ENCODE data around the gene MRPL12.

Gene MRPL12

DNA sequence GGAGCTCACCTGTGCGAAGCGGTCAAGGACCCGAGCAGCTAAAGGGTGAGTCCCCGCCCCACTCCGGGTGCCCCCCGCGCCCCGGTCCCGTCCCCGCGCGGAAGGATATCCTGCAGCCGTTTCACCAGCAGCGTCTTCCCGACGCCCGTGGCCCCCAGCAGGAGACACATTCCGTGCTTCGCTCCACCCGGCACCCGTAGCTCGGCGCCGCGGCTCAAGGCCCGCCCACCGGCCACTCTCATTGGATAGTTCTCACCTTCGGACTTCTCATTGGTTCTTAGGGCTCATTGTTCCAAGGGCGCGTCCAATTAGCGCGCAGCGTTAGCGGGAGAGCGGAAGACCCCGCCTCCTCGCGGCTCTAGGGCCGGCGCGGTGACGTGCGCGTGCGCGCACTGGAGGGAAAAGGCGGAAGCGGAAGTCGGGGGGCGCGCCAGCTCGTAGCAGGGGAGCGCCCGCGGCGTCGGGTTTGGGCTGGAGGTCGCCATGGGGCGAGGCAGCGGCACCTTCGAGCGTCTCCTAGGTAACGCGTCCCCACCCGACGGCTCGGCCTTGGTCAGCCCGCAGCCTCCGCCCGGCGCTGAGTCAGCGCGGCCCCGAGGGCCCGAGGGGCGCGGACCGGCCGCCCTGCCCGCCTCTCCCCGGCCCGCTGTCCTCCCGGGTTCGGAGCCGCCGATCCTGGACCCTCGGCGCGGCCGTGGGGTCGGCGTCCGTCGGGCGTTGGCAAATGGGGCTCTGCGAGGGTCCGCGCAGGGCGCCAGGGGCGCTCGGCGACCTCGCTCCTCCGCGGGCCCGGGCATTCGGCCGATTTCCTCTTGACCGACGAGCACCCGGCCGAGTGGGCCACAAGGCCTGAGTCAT lies 19.4 kb upstream of the MRPL12 start, which contains the start of the genes ARL16 and HGS:
TSS of gene ARL16 (minus strand) at position 214 of the 858 bp plus-strand sequence. CDS start at position 170, 44 bp downstream.
TSS of gene HGS (plus strand) at position 428 of the 858 bp plus-strand sequence. CDS start at position 484, 56 bp downstream.
- POLR2A ChIA-PET = interaction anchor here (0.5 to 6.6 kb wide), 35 partner anchors 9 to 461 kb away, joined by 3 to 109 read pairs (median 4); partner anchors contain the start of genes ACTG1, CCDC137, CEP131 and DCXR
- CTCF ChIA-PET = interaction anchor here (0.6 to 2.2 kb wide), 7 partner anchors 8 to 346 kb away, joined by 3 to 9 read pairs (median 5); no protein-coding TSS in a partner anchor
- peaks cover 6 to 55% of the 10 kb centered on the region in 2 experiments; a peak in 2 of 3 replicates for H3K36me3 ChIP-seq (ENCODE audit: control insufficient read depth in 2 of 2, insufficient read depth in 1 of 2, low read length in 2 of 2)
- peaks cover 4% of the 10 kb centered on the region for H3K4me1 ChIP-seq (ENCODE audit: control insufficient read depth, insufficient read depth, low read length)
- peak within 1 kb of the TSS; percentile 92 for H3K4me3 ChIP-seq (ENCODE audit: low read depth, low read length)
- peak within 1 kb of the TSS; percentile 82 for H3K27ac ChIP-seq (ENCODE audit: extremely low read depth, low read depth, low read length)
- no peaks in the 10 kb centered on the region for H3K9me3 ChIP-seq (ENCODE audit: control insufficient read depth, insufficient read depth, low read depth, low read length)
- TF ChIP-seq ZNF423 (tag by site-specific recombination; IDR thresholded peaks at IDR 0.05) = no peak
- TF ChIP-seq, protein P1, sequence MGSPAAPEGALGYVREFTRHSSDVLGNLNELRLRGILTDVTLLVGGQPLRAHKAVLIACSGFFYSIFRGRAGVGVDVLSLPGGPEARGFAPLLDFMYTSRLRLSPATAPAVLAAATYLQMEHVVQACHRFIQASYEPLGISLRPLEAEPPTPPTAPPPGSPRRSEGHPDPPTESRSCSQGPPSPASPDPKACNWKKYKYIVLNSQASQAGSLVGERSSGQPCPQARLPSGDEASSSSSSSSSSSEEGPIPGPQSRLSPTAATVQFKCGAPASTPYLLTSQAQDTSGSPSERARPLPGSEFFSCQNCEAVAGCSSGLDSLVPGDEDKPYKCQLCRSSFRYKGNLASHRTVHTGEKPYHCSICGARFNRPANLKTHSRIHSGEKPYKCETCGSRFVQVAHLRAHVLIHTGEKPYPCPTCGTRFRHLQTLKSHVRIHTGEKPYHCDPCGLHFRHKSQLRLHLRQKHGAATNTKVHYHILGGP (tag by site-specific recombination; IDR thresholded peaks at IDR 0.05) = no peak
- no peak for TF ChIP-seq ZNF510 (tag by site-specific recombination; IDR thresholded peaks at IDR 0.05; ENCODE audit: insufficient replicate concordance)
- no peak for TF ChIP-seq ZNF311 (tag by site-specific recombination; IDR thresholded peaks at IDR 0.05; ENCODE audit: borderline replicate concordance)
- TF ChIP-seq, protein P2, sequence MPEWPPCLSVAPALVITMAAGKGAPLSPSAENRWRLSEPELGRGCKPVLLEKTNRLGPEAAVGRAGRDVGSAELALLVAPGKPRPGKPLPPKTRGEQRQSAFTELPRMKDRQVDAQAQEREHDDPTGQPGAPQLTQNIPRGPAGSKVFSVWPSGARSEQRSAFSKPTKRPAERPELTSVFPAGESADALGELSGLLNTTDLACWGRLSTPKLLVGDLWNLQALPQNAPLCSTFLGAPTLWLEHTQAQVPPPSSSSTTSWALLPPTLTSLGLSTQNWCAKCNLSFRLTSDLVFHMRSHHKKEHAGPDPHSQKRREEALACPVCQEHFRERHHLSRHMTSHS (tag by site-specific recombination; IDR thresholded peaks at IDR 0.05) = no peak
- peak; percentile 83 for TF ChIP-seq KLF10 (tag by site-specific recombination; IDR thresholded peaks at IDR 0.05)
- TF ChIP-seq HOXA7 (CRISPR knock-in tag; IDR thresholded peaks at IDR 0.05; ENCODE audit: borderline replicate concordance) = no peak
- TF ChIP-seq YY2 (tag by site-specific recombination; IDR thresholded peaks at IDR 0.05) = 0 out of 2 replicates have a peak, but pooled peaks have one; percentile 20
- TF ChIP-seq ZNF248 (tag by site-specific recombination; IDR thresholded peaks at IDR 0.05) = no peak
- no peak for TF ChIP-seq ZNF175 (tag by site-specific recombination; IDR thresholded peaks at IDR 0.05)
- no peak for TF ChIP-seq ZNF211 (tag by site-specific recombination; IDR thresholded peaks at IDR 0.05; ENCODE audit: low read depth)
- no peak for TF ChIP-seq PRDM1 (tag by site-specific recombination; IDR thresholded peaks at IDR 0.05)
- no peak for TF ChIP-seq ZNF585B (tag by site-specific recombination; IDR thresholded peaks at IDR 0.05)
- TF ChIP-seq ZBTB20 (tag by site-specific recombination; IDR thresholded peaks at IDR 0.05) = peak; percentile 19; the same call in 1 of the 2 replicates
- TF ChIP-seq ZXDB (tag by site-specific recombination; IDR thresholded peaks at IDR 0.05) = peak; percentile 73
- no peak for TF ChIP-seq ZNF350 (tag by site-specific recombination; IDR thresholded peaks at IDR 0.05)
- no peak for TF ChIP-seq ZSCAN16 (tag by site-specific recombination; IDR thresholded peaks at IDR 0.05)
- no peak for TF ChIP-seq TRIM28 (IDR thresholded peaks at IDR 0.05; ENCODE audit: borderline replicate concordance, low read length)
- TF ChIP-seq ZNF157 (tag by site-specific recombination; IDR thresholded peaks at IDR 0.05) = no peak
- peak; percentile 75; the same call in 1 of the 2 replicates for TF ChIP-seq ZNF660 (tag by site-specific recombination; IDR thresholded peaks at IDR 0.05)
- peak; percentile 54; the same call in 1 of the 2 replicates for TF ChIP-seq ZNF677 (tag by site-specific recombination; IDR thresholded peaks at IDR 0.05)
- no peak for TF ChIP-seq ZNF514 (tag by site-specific recombination; IDR thresholded peaks at IDR 0.05)
- peak; percentile 78; the same call in 1 of the 2 replicates for TF ChIP-seq KLF9 (tag by site-specific recombination; IDR thresholded peaks at IDR 0.05; ENCODE audit: low read depth)
- TF ChIP-seq HOXC10 (CRISPR knock-in tag; IDR thresholded peaks at IDR 0.05) = no peak
- TF ChIP-seq KLF8 (tag by site-specific recombination; IDR thresholded peaks at IDR 0.05) = peak; percentile 82; the same call in 1 of the 2 replicates
- no peak for TF ChIP-seq ZNF138 (tag by site-specific recombination; IDR thresholded peaks at IDR 0.05; ENCODE audit: borderline replicate concordance)
- TF ChIP-seq, protein P3, sequence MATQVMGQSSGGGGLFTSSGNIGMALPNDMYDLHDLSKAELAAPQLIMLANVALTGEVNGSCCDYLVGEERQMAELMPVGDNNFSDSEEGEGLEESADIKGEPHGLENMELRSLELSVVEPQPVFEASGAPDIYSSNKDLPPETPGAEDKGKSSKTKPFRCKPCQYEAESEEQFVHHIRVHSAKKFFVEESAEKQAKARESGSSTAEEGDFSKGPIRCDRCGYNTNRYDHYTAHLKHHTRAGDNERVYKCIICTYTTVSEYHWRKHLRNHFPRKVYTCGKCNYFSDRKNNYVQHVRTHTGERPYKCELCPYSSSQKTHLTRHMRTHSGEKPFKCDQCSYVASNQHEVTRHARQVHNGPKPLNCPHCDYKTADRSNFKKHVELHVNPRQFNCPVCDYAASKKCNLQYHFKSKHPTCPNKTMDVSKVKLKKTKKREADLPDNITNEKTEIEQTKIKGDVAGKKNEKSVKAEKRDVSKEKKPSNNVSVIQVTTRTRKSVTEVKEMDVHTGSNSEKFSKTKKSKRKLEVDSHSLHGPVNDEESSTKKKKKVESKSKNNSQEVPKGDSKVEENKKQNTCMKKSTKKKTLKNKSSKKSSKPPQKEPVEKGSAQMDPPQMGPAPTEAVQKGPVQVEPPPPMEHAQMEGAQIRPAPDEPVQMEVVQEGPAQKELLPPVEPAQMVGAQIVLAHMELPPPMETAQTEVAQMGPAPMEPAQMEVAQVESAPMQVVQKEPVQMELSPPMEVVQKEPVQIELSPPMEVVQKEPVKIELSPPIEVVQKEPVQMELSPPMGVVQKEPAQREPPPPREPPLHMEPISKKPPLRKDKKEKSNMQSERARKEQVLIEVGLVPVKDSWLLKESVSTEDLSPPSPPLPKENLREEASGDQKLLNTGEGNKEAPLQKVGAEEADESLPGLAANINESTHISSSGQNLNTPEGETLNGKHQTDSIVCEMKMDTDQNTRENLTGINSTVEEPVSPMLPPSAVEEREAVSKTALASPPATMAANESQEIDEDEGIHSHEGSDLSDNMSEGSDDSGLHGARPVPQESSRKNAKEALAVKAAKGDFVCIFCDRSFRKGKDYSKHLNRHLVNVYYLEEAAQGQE (tag by site-specific recombination; IDR thresholded peaks at IDR 0.05) = no peak
- 0 out of 2 replicates have a peak, but pooled peaks have one; percentile 5 for TF ChIP-seq KLF7 (tag by site-specific recombination; IDR thresholded peaks at IDR 0.05; ENCODE audit: borderline replicate concordance)
- TF ChIP-seq ZNF529 (tag by site-specific recombination; IDR thresholded peaks at IDR 0.05; ENCODE audit: insufficient replicate concordance) = no peak
- TF ChIP-seq ZNF777 (tag by site-specific recombination; IDR thresholded peaks at IDR 0.05; ENCODE audit: borderline replicate concordance) = no peak
- TF ChIP-seq, protein P4, sequence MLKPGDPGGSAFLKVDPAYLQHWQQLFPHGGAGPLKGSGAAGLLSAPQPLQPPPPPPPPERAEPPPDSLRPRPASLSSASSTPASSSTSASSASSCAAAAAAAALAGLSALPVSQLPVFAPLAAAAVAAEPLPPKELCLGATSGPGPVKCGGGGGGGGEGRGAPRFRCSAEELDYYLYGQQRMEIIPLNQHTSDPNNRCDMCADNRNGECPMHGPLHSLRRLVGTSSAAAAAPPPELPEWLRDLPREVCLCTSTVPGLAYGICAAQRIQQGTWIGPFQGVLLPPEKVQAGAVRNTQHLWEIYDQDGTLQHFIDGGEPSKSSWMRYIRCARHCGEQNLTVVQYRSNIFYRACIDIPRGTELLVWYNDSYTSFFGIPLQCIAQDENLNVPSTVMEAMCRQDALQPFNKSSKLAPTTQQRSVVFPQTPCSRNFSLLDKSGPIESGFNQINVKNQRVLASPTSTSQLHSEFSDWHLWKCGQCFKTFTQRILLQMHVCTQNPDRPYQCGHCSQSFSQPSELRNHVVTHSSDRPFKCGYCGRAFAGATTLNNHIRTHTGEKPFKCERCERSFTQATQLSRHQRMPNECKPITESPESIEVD (tag by site-specific recombination; IDR thresholded peaks at IDR 0.05) = no peak

All from HEK293 (cell line).